Prostate gland (tissue), 2 donors: ENCODE results near the gene DMAC2. TPM values are rescaled to one million over a fixed set of nuclear protein-coding genes. Genes with fewer than 3 reads are reported as not detected.
A peak's percentile ranks its signal among the peaks of the same experiment; 100 is the strongest.
"Not testable (repeated sequence)": the region's sequence is repeated elsewhere in the genome, so short reads cannot be mapped to it uniquely, and the experiment has no call there.

ENCODE experiments used
- DNase-seq: peaks from one replicate; pipeline ENCODE4 v3.0.0-alpha.2; 2019; ENCODE audit warnings: low spot score
- H3K27ac ChIP-seq, 2 donors: fragments of 200-600 bp; sonication (generic); 2 replicates each; pipeline ENCODE4 v1.5.1; 2017 to 2019
- H3K27me3 ChIP-seq: fragments of 200-600 bp; sonication (generic); replicated peaks from 2 replicates; pipeline ENCODE4 v1.5.1; 2019; ENCODE audit not compliant: insufficient read depth
- H3K36me3 ChIP-seq, 2 donors: fragments of 200-600 bp; sonication (generic); 1 replicate in 1 of 2; 2 replicates in 1 of 2; pipeline versions ENCODE4 v1.5.1 to v1.8.1; 2017 to 2019
- H3K4me1 ChIP-seq: fragments of 200-600 bp; sonication (generic); replicated peaks from 2 replicates; pipeline ENCODE4 v1.5.1; 2019
- H3K4me3 ChIP-seq, 2 donors: fragments of 200-600 bp; sonication (generic); 2 replicates each; pipeline ENCODE4 v1.5.1; 2017 to 2019
- H3K9me3 ChIP-seq: fragments of 200-600 bp; sonication (generic); 2 replicates; pipeline ENCODE4 v1.5.1; 2017
- CTCF ChIP-seq, 4 experiments: fragments of 200-600 bp in 2 of 4; fragments of 450-650 bp in 2 of 4; sonication (generic) in 2 of 4; IDR thresholded peaks; 1 replicate in 3 of 4; 2 replicates in 1 of 4; pipeline ENCODE4 v1.5.1; 2016 to 2019; ENCODE audit warnings: antibody characterized with exemption in 4 of 4, mild to moderate bottlenecking in 2 of 4, moderate library complexity in 2 of 4
- POLR2A ChIP-seq: fragments of 450-650 bp; IDR thresholded peaks from one replicate; pipeline ENCODE4 v1.6.1; 2016; ENCODE audit warnings: antibody characterized with exemption, mild to moderate bottlenecking
- POLR2AphosphoS5 ChIP-seq: sonication (generic); formaldehyde crosslinking; IDR thresholded peaks from one replicate; pipeline ENCODE4 v1.6.1; 2017; ENCODE audit warnings: antibody characterized with exemption
- WGBS: methylation state at CpG from one replicate; pipeline ENCODE4 v1.1.5; 2018; 5-methylcytosine and 5-hydroxymethylcytosine counted together
- intact Hi-C: fragments of 100-400 bp; cut with DNase I; formaldehyde crosslinking; loops from one replicate; pipeline ENCODE4 v1.14.2; 2022
- total RNA-seq, 2 donors: library from RNA; depleted of rRNA; stranded (reverse); fragments of >200 nt; gene quantifications; one replicate each; pipeline ENCODE4 v1.1.0, GENCODE V29; 2016

Gene DMAC2
- total RNA-seq, 2 donors from 2014 or later, result 42.4 to 42.9 TPM

GRCh38 chr19:41435936-41436673 is 3.6 kb downstream of the DMAC2 start:
- WGBS, result 96% methylated on average over 19 of the region's 19 CpGs
- Histone ChIP-seq H3K27me3 (no peaks in the 10 kb centered on the region), H3K36me3 (no peaks in the 10 kb centered on the region), H3K4me1 (no peaks in the 10 kb centered on the region), H3K27ac (no peak overlapping the region), H3K4me3 (no peak overlapping the region), H3K9me3 (no peaks in the 10 kb centered on the region)
- no peak for TF ChIP-seq CTCF (IDR thresholded peaks at IDR 0.05)
- intact Hi-C loops, result no loop called here
- no peak for DNase-seq

- H3K27me3 ChIP-seq, H3K4me1 ChIP-seq, H3K4me3 ChIP-seq, DNase-seq, H3K36me3 ChIP-seq, intact Hi-C loops, H3K9me3 ChIP-seq, H3K27ac ChIP-seq: not testable (repeated sequence)
- WGBS, result 96% methylated on average over 11 of the region's 11 CpGs
These were observed 4.3 kb downstream of the DMAC2 start for GRCh38 chr19:41435376-41435775.

GRCh38 chr19:41434450-41434849 is 5.3 kb downstream of the DMAC2 start:
- Histone ChIP-seq H3K4me3 (no peak overlapping the region), H3K27me3 (no peaks in the 10 kb centered on the region), H3K9me3 (no peaks in the 10 kb centered on the region), H3K4me1 (no peaks in the 10 kb centered on the region), H3K36me3 (no peaks in the 10 kb centered on the region), H3K27ac (no peak overlapping the region)
- no peak for TF ChIP-seq POLR2AphosphoS5
- no peak for TF ChIP-seq CTCF (IDR thresholded peaks at IDR 0.05)
- no peak for TF ChIP-seq POLR2A
- intact Hi-C loops, result no loop called here
- DNase-seq, result no peak
- WGBS, result 78% methylated on average over 5 of the region's 5 CpGs

- H3K4me3 ChIP-seq, result no peak overlapping the region
- H3K27ac ChIP-seq, result no peak overlapping the region
- 83% methylated on average over 18 of the region's 18 CpGs for WGBS
- no peaks in the 10 kb centered on the region for H3K36me3 ChIP-seq
- H3K27me3 ChIP-seq, result no peaks in the 10 kb centered on the region
- no peaks in the 10 kb centered on the region for H3K9me3 ChIP-seq
- TF ChIP-seq CTCF (IDR thresholded peaks at IDR 0.05) (no peak), POLR2A (no peak), POLR2AphosphoS5 (no peak)
- intact Hi-C loops, result no loop called here
- no peak for DNase-seq
- peaks cover 2% of the 10 kb centered on the region for H3K4me1 ChIP-seq
These were observed 6.5 kb downstream of the DMAC2 start for GRCh38 chr19:41433171-41433570.

GRCh38 chr19:41431426-41432386 is 8.0 kb downstream of the DMAC2 start:
- DNase-seq, result no peak
- Histone ChIP-seq H3K4me1 (peaks cover 4% of the 10 kb centered on the region), H3K36me3 (no peaks in the 10 kb centered on the region), H3K27me3 (no peaks in the 10 kb centered on the region), H3K4me3 (no peak overlapping the region), H3K27ac (no peak overlapping the region), H3K9me3 (no peaks in the 10 kb centered on the region)
- intact Hi-C loops, result no loop called here
- TF ChIP-seq CTCF (IDR thresholded peaks at IDR 0.05) (peak in 1 of 4 experiments; percentile 39), POLR2AphosphoS5 (no peak)
- WGBS, result 73% methylated on average over 23 of the region's 23 CpGs
